CD4-positive, alpha-beta T cell treated with Interleukin-21 for 1 hour (primary cell): ENCODE results near the gene MINDY4.

Source experiments
- DNase-seq: peaks from one replicate; pipeline ENCODE4 v3.0.0-alpha.2; 2020

Gene MINDY4

GRCh38 chr7:30837581-30837980 is 66.4 kb downstream of the MINDY4 start:
- no peak for DNase-seq

GRCh38 chr7:30838008-30838407 is 66.8 kb downstream of the MINDY4 start:
- DNase-seq, result no peak

- DNase-seq, result no peak
Measured at GRCh38 chr7:30840141-30841024, 69.2 kb downstream of the MINDY4 start.

- DNase-seq, result no peak
Measured at GRCh38 chr7:30841025-30841735, 70.0 kb downstream of the MINDY4 start.

GRCh38 chr7:30841801-30842541 is 70.8 kb downstream of the MINDY4 start:
- no peak for DNase-seq

- no peak for DNase-seq
Measured at GRCh38 chr7:30842542-30843451, 71.6 kb downstream of the MINDY4 start.

GRCh38 chr7:30843741-30844482 is 72.7 kb downstream of the MINDY4 start:
- DNase-seq, result no peak

- DNase-seq, result no peak
Measured at GRCh38 chr7:30844483-30844874, 73.3 kb downstream of the MINDY4 start.

GRCh38 chr7:30844916-30845315 is 73.7 kb downstream of the MINDY4 start:
- DNase-seq, result no peak

- DNase-seq, result no peak
Measured at GRCh38 chr7:30845426-30846135, 74.4 kb downstream of the MINDY4 start.

- DNase-seq, result no peak
Measured at GRCh38 chr7:30846378-30846777, 75.2 kb downstream of the MINDY4 start.

- no peak for DNase-seq
Measured at GRCh38 chr7:30848121-30848855, 77.1 kb downstream of the MINDY4 start.

GRCh38 chr7:30849565-30849964 is 78.3 kb downstream of the MINDY4 start:
- DNase-seq, result no peak

GRCh38 chr7:30850426-30850825 is 79.2 kb downstream of the MINDY4 start:
- no peak for DNase-seq

- DNase-seq, result no peak
Measured at GRCh38 chr7:30851651-30852307, 80.6 kb downstream of the MINDY4 start.

GRCh38 chr7:30852308-30852684 is 81.1 kb downstream of the MINDY4 start:
- no peak for DNase-seq

- no peak for DNase-seq
Measured at GRCh38 chr7:30852744-30853288, 81.6 kb downstream of the MINDY4 start.

GRCh38 chr7:30853576-30853975 is 82.4 kb downstream of the MINDY4 start:
- no peak for DNase-seq

GRCh38 chr7:30855936-30856335 is 84.7 kb downstream of the MINDY4 start:
- no peak for DNase-seq
